Measurements from ENCODE around the gene ALPK1.
"Not testable (repeated sequence)": the region's sequence is repeated elsewhere in the genome, so short reads cannot be mapped to it uniquely, and the experiment has no call there.

ALPK1 gene

DNA sequence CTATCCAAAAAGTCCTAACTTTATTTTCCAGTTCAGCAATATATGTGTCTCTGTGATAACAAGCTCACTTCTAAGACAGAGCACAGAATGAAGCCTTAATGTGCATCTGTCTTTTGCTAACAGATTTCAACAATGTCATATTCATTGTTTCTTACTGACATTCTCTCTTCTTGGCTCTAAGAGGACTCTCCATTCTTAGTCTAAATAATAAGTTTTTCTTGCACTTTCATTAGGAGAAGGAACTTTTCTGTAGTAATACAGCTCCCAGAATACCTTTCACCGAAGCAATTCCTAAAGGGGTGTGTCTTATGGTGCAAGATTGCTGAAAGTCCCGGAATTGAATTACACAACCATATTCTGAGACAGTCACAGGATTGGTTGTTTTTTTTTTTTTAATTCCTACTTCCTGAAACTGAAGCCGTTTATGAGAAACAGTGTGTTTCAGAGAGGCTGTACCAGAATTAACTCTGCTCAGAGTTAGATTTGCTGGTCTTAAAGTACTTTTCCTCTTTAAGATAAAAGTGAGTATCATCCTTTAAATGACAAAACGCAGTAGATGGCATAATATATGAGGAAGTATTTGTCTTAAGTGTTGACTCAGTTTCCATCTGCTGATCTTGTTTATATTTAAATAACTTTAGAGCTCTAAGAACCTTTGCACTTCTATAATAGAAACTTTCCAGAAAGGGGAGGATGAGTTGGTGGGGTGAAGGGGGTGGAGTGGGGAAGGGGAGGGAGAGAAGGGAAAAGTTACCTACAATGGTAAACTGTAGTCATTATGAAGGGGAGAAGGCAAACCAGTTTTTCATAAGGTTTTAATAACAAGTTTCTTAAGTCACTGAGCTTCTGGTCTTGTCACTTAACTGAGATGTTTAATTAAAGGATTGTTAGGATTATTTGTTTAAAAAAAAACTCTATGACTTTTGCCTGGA lies at the start of gene ALPK1:
Gene ALPK1, plus strand, starts transcription at position 421 of the 932 bp plus-strand sequence.
- no peak for DNase-seq

DNA sequence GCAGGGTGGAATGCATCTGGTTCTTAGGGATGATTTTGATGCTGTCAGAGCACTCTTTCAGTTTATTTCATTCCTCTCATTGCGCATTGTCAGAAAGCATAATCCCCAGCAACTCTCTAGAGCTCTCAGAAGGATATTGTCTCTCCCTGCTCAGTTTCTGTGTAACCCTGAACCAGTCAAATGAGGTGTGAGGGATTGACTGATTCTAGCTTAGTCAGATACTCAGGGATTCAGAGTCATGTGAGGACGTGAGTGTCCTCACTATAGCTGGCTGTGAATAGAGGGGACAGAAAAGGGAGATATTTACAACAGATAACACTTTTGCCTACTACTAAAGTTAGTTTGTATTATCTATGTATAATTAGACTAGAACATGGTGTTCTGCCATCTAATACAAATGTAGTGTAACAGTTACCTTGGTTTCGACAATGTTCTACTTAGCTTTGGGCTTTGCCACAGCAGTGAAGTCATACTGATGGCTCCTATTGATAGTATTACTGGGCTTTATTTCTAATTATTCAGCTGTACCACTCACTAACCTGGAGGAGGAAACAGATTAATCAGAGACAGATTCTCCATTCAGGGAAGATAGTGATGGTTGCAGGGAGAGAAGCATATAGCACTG lies 46.0 kb upstream of the ALPK1 start:
- DNase-seq, result no peak

- DNase-seq, result no peak
Observed at GRCh38 chr4:112252234-112252633, 44.9 kb upstream of the ALPK1 start.

GRCh38 chr4:112253382-112254000 lies 43.7 kb upstream of the ALPK1 start:
- DNase-seq, result no peak

GRCh38 chr4:112257098-112257497 lies 40.1 kb upstream of the ALPK1 start:
- DNase-seq, result no peak

DNA sequence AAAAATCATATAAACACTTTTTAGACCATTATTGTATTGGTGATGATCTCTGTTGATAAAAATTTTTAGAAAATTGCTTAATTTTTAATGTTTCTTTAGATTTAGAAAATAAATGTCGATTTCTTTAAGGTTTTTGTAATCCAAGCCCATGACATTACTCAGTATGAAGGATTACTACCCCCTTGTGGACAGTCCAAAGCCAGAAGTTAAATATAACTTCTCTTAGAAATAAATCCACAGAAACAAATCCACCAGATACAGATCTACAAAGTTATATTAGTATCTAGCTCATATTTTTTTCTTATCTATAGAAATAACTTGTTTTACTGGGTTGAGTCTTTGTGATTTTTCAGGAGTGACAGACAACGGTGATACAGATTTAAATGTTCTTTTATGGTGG lies 30.3 kb upstream of the ALPK1 start:
- no peak for DNase-seq

- no peak for DNase-seq
Observed at GRCh38 chr4:112270051-112270450, 27.1 kb upstream of the ALPK1 start.

- no peak for DNase-seq
Observed at GRCh38 chr4:112270640-112271421, 26.3 kb upstream of the ALPK1 start.

DNA sequence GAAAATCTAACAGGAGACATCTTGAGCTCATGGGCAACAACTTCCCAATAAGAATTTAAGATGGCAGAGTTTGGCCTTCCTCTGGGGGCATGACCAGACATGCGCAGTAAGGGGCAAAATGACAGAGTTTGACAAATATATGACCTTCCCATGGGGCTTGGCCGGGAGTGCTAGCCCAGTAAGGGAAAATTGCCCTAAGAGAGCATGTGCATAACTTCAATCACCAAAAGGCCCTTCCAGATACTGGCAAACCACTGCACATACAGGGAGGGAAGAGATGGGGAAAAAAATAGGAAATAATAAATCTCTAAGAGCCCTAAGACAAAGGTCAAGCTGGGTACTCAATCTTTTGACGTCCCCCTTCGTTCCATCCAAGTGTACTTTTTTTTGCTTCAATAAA lies 24.9 kb upstream of the ALPK1 start:
- DNase-seq, result no peak

DNA sequence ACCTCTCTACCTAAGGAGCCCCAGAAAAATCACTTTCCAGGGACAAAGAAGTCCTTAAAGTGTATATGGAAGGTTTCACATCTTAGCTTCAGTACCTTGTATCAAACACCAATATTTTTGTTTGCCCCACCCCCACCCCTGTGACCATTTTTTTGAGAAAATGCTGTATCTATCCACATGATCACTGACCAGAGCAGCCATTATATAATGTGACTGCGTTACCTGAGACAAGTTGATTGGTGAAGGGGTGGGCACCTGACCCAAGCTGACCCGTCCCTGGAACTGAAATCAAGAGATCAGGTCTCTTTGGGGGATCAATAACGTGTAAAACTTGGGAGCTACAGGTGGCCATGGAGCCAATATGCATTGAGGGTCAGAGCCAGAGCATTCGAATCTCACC lies 22.2 kb upstream of the ALPK1 start:
- DNase-seq, result no peak

DNA sequence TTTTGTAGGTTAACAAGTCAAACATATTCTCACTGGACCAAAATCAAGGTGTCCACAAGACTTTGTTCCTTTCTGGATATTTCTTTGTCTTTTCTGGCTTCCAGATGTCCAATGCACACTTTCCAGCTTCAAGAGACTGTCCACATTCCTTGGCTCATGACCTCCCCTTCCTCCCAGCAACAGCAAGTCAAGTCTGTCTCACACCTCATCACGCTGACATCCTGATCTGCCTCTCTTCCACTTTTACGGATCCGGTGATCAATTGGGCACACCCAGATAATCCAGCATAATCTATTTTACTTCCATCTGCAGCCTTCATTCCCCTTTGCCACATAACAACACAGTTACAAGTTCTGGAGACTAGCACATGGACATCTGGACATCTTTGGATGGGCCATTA lies 21.1 kb upstream of the ALPK1 start:
- no peak for DNase-seq

DNA sequence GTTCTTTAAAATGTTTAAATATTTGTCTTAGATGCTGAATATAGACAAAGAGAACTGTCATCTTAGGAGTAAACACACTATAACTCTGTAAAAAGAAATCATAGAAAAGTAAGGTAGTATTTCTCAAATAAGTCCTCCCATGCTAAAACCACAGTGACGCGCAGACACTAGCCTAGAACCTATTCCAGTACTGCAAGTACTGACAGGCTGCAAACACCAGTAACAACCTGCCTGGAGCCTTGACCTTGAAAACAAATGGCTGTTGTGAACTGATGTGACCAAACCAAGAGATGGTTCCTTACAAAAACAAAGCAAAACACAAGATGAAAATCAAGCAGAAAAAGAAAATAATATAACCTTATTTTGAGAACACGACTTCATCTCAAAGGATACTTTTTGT lies 19.9 kb upstream of the ALPK1 start:
- DNase-seq, result no peak

DNA sequence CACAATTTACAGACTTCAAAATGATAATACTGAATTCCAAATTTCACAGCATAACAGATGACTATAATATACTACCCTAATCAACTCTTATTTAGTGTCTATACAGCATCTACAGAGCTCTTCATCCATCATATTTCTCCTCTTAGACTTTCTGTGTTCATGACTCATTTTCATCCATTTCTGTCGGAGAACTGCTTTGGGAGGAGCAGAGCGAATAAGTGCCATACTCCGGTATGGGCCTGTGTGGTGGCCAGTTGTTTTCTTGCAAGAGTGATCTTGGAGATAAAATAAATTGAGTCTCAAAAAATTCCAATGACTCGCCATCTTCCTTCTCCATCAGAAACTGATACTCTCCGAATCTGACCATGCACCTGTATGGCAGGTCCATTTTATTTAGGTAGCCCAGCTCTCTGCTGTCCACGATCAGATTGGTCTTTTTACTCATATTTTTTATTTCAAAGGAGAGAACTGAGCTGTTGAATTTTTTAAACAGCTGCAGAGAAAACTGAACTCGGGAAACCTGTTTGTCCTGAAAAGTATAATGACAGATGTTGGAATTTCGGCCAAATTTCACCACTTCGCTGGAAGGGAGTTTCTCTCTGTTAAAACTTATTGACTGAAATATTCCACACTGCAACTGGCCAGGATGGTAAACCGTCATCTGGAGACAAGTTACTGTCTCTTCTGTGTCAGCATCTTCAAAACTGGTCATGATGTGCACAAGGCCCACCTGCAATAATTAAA lies 19.3 kb upstream of the ALPK1 start:
- no peak for DNase-seq

DNA sequence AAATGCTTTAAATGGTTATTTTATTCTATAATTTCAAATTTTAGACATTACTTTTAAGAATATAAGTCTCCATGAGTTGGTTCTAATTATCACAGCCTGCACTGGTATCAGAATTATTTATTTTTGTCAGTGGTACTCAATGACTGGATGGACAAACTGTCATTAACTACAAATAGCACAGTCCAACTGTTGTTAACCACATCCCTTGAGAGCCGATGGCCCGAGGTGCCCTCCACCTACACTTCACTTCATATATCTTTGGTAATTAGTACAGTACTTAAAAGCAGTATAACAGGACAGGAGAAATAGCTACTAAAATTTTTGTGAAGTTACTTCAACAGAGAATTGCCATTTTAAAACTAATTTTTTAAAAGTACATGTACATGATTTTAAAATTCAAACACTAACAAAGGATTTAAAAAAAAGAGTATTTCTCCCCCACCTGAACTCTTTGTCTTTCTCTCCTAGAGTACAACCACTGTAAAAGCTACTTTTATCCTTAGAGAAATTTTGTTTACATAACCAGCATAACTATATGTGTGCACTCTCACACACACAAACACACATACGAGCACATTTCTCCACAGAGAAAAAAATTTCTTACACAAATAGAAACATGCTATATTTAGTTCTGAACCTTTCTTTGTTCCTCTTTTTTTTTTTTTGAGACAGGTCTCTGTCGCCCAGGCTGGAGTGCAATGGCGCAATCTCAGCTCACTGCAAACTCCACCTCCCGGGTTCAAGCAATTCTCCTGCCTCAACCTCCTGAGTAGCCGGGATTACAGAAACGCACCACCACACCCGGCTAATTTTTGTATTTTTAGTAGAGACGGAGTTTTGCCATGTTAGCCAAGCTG lies 17.9 kb upstream of the ALPK1 start:
- DNase-seq, result no peak

DNA sequence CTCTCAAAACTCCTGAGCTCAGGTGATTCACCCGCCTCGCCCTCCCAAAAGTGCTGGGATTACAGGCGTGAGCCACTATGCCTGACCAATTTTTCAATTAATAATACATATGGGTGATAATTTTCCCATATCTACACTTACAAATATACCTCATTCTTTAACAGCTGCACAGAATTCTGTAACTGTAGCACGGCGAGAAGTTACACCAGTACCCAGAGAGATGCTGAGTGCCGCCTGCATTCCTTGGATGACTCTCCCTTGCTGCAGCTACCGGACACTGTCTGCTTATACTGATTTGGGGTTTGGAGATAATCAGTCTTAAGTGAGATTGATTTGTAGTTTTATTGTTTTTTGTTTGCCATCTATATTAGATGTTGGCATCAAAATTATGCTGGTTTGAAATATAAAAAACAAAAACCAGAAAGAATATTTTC lies 17.3 kb upstream of the ALPK1 start:
- DNase-seq, result no peak

DNA sequence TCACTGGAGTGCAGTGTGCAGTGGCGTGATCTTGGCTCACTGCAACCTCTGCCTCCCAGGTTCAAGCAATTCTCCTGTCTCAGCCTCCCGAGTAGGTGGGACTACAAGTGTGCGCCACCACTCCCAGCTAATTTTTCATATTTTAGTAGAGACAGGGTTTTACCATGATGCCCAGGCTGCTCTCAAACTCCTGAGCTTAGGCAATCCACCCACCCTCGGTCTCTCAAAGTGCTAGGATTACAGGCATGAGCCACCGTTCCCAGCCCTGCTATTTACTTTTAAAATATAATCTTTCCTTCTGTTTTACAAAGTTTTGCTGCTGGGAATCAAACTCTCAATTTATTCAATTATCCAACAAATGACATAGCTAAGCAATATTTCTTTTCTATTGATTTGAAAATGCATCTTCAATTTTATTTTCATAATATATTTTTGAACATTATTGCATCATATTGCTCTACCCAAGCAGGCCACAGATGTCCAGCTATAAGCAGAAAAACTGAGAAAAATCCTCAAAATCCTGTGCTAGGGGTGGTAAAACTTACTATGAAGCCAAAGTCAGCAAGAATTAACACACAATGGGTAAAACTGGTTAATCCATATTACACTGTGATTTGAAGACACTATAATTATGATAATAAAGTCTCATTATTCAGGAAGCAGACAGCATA lies 16.6 kb upstream of the ALPK1 start:
- DNase-seq, result no peak

GRCh38 chr4:112281895-112282398 lies 15.2 kb upstream of the ALPK1 start:
- not testable (repeated sequence) for DNase-seq

- DNase-seq, result no peak
Observed at GRCh38 chr4:112282860-112283667, 14.1 kb upstream of the ALPK1 start.

DNA sequence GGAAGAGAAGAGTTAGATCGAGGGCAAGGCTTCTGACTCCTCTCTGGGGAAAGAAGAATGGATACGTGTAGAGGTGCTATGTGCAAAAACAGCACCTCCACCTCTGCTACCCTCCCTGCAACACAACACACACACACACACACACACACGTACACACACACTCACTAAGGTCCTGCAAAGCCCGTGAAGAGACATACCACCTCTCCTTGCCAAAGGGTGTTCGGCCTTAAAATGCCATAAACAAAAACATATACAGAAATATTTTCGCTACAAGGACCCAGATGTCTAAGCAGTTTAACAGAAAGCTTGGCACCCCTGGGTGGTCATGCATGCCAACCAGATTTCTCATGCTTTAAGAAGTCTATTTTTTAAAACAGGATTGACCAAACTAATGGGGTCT lies 13.0 kb upstream of the ALPK1 start:
- no peak for DNase-seq
